CD4-positive, alpha-beta T cell (primary cell): ENCODE measurements around the gene CEP112. TPM values are rescaled to one million over a fixed set of nuclear protein-coding genes. Genes with fewer than 3 reads are reported as not detected.

Experiments
- ATAC-seq: fragments of 200-7000 bp; cut with Tn5 transposase; one replicate; pipeline ENCODE4 v1.10.0; 2022; ENCODE audit warnings: mild to moderate bottlenecking; ENCODE audit not compliant: poor library complexity
- CTCF ChIA-PET: fragments of 350-600 bp; sonication (Branson Sonifier 250); formaldehyde crosslinking; loops from one replicate; lab custom pipeline; 2021; ENCODE audit warnings: antibody characterized with exemption, inconsistent platforms; lab: Charles Lee
- POLR2A ChIA-PET: fragments of 350-600 bp; sonication (Branson Sonifier 250); formaldehyde crosslinking; loops from one replicate; lab custom pipeline; 2021; ENCODE audit warnings: antibody characterized with exemption, inconsistent platforms; lab: Charles Lee
- DNase-seq, 14 experiments: peaks; one replicate each; pipeline ENCODE4 v3.0.0-alpha.2; 2013 to 2020; ENCODE audit warnings: mixed read lengths in 2 of 14
- H3K27ac ChIP-seq, 2 donors: one replicate each; pipeline versions ENCODE4 v1.5.1 to v1.7.0; 2013; ENCODE audit warnings: low read length in 2 of 2, low read depth in 1 of 2, mild to moderate bottlenecking in 1 of 2
- H3K27me3 ChIP-seq, 2 experiments: 1 replicate in 1 of 2; 2 replicates in 1 of 2; pipeline versions ENCODE4 v1.6.1 to v1.7.0; 2013; ENCODE audit warnings: low read length in 2 of 2, control low read depth in 1 of 2, mild to moderate bottlenecking in 1 of 2, moderate library complexity in 1 of 2; ENCODE audit not compliant: insufficient read depth in 2 of 2, control insufficient read depth in 1 of 2
- H3K36me3 ChIP-seq: one replicate; pipeline ENCODE4 v1.6.1; 2013; ENCODE audit warnings: low read length, control low read depth; ENCODE audit not compliant: insufficient read depth
- H3K4me1 ChIP-seq: one replicate; pipeline ENCODE4 v1.6.1; 2013; ENCODE audit warnings: low read length, control low read depth; ENCODE audit not compliant: insufficient read depth
- H3K4me3 ChIP-seq: one replicate; pipeline ENCODE4 v1.5.1; 2013; ENCODE audit warnings: mild to moderate bottlenecking, low read length, moderate library complexity
- H3K9me3 ChIP-seq, 2 experiments: 1 replicate in 1 of 2; 2 replicates in 1 of 2; pipeline versions ENCODE4 v1.6.1 to v1.7.0; 2013; ENCODE audit warnings: low read length in 2 of 2, mild to moderate bottlenecking in 2 of 2, control low read depth in 1 of 2, moderate library complexity in 1 of 2; ENCODE audit not compliant: control insufficient read depth in 1 of 2, insufficient read depth in 1 of 2
- H3K27ac Mint-ChIP-seq: one replicate; pipeline ENCODE4 v1.8.0; 2020; ENCODE audit warnings: mixed read lengths
- H3K27me3 Mint-ChIP-seq: one replicate; pipeline ENCODE4 v1.8.0; 2021; ENCODE audit warnings: mixed read lengths
- H3K36me3 Mint-ChIP-seq: one replicate; pipeline ENCODE4 v1.8.0; 2021; ENCODE audit warnings: low read depth, mixed read lengths
- H3K4me1 Mint-ChIP-seq: one replicate; pipeline ENCODE4 v1.8.0; 2021; ENCODE audit warnings: low read depth, mixed read lengths
- H3K4me3 Mint-ChIP-seq: one replicate; pipeline ENCODE4 v1.8.0; 2020; ENCODE audit warnings: mild to moderate bottlenecking, mixed read lengths
- H3K9me3 Mint-ChIP-seq: one replicate; pipeline ENCODE4 v1.8.0; 2020; ENCODE audit warnings: mixed read lengths
- intact Hi-C, 2 experiments: fragments of 100-400 bp; cut with DNase I in 1 of 2; cut with micrococcal nuclease in 1 of 2; formaldehyde crosslinking; loops; one replicate each; pipeline versions ENCODE4 v1.15.1 to v1.9.0; 2023 to 2025; cut with DNase I, micrococcal nuclease
- total RNA-seq, 174 experiments: library from RNA in 2 of 174; stranded (reverse) in 2 of 174; gene quantifications; one replicate each; pipeline ENCODE4 v1.2.3 and lab custom pipeline; 2021 to 2026
- TF ChIP-seq, protein P1 (sequence below): fragments of 200-600 bp; IDR thresholded peaks from one replicate; pipeline ENCODE4 v1.8.0; 2022; ENCODE audit warnings: antibody characterized with exemption, mild to moderate bottlenecking

Gene CEP112
- total RNA-seq, 2 experiments from 2014 or later: 1.6 to 2.2 TPM

- H3K27me3 ChIP-seq: no peaks in the 10 kb centered on the region
Observed at GRCh38 chr17:65664266-65664665, 527.7 kb downstream of the CEP112 start.

GRCh38 chr17:65662196-65662595 is 529.7 kb downstream of the CEP112 start:
- H3K27me3 Mint-ChIP-seq: no peaks in the 10 kb centered on the region
- H3K27ac ChIP-seq: no peak overlapping the region
- TF ChIP-seq, protein P1, sequence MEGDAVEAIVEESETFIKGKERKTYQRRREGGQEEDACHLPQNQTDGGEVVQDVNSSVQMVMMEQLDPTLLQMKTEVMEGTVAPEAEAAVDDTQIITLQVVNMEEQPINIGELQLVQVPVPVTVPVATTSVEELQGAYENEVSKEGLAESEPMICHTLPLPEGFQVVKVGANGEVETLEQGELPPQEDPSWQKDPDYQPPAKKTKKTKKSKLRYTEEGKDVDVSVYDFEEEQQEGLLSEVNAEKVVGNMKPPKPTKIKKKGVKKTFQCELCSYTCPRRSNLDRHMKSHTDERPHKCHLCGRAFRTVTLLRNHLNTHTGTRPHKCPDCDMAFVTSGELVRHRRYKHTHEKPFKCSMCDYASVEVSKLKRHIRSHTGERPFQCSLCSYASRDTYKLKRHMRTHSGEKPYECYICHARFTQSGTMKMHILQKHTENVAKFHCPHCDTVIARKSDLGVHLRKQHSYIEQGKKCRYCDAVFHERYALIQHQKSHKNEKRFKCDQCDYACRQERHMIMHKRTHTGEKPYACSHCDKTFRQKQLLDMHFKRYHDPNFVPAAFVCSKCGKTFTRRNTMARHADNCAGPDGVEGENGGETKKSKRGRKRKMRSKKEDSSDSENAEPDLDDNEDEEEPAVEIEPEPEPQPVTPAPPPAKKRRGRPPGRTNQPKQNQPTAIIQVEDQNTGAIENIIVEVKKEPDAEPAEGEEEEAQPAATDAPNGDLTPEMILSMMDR: no peak
- H3K27me3 ChIP-seq: no peaks in the 10 kb centered on the region
- no peaks in the 10 kb centered on the region for H3K4me1 ChIP-seq
- ATAC-seq (no peak), DNase-seq (no peak)
- H3K4me1 Mint-ChIP-seq: peaks cover 5% of the 10 kb centered on the region
- intact Hi-C loops: no loop called here
- no peaks in the 10 kb centered on the region for H3K36me3 Mint-ChIP-seq
- no peaks in the 10 kb centered on the region for H3K36me3 ChIP-seq
- ChIA-PET POLR2A (interaction anchor here (0.7 kb wide), 1 partner anchor 111 kb away, joined by 3 read pairs; no protein-coding TSS in a partner anchor), CTCF (no interaction called here)
- H3K9me3 Mint-ChIP-seq: no peaks in the 10 kb centered on the region
- H3K4me3 Mint-ChIP-seq: no peak overlapping the region
- no peak overlapping the region for H3K4me3 ChIP-seq
- H3K27ac Mint-ChIP-seq: no peak overlapping the region
- no peaks in the 10 kb centered on the region for H3K9me3 ChIP-seq

More at GRCh38 chr17:65664266-65664665, 527.7 kb downstream of the CEP112 start:
- H3K27me3 Mint-ChIP-seq: no peaks in the 10 kb centered on the region
- H3K27ac ChIP-seq: no peak overlapping the region
- H3K9me3 ChIP-seq: no peaks in the 10 kb centered on the region
- ATAC-seq: no peak
- H3K4me3 ChIP-seq: no peak overlapping the region
- H3K27ac Mint-ChIP-seq: no peak overlapping the region
- no peaks in the 10 kb centered on the region for H3K36me3 ChIP-seq
- intact Hi-C loops: no loop called here
- no peaks in the 10 kb centered on the region for H3K9me3 Mint-ChIP-seq
- TF ChIP-seq, protein P1: no peak
- no peaks in the 10 kb centered on the region for H3K36me3 Mint-ChIP-seq
- H3K4me1 ChIP-seq: no peaks in the 10 kb centered on the region
- DNase-seq: no peak
- peaks cover 5% of the 10 kb centered on the region for H3K4me1 Mint-ChIP-seq
- CTCF ChIA-PET: no interaction called here
- no peak overlapping the region for H3K4me3 Mint-ChIP-seq
- POLR2A ChIA-PET: no interaction called here

DNA sequence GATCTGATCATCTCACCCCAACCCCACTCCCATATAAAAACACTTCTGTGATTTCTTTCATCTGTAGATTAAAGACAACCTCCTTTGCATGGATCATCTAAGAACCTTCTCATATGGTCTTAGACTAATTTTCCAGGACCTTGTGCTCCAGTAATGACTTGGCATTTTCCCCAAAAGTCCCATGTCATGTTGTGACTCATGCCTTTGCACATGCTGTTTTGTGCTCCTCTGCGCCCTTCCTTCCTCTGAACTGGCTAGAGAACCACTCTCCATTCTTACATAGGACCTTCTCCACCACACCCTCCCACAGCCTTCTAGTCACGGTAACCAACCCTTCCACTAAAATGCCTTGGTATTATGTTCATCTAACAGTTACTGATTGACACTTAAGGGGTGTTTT is 531.0 kb downstream of the CEP112 start:
- H3K9me3 Mint-ChIP-seq: no peaks in the 10 kb centered on the region
- Histone ChIP-seq H3K36me3 (no peaks in the 10 kb centered on the region), H3K27me3 (no peaks in the 10 kb centered on the region), H3K27ac (no peak overlapping the region), H3K9me3 (no peaks in the 10 kb centered on the region), H3K4me3 (no peak overlapping the region), H3K4me1 (no peaks in the 10 kb centered on the region)
- POLR2A ChIA-PET: no interaction called here
- peaks cover 9% of the 10 kb centered on the region for H3K4me1 Mint-ChIP-seq
- H3K36me3 Mint-ChIP-seq: no peaks in the 10 kb centered on the region
- H3K27ac Mint-ChIP-seq: no peak overlapping the region
- ATAC-seq: no peak
- CTCF ChIA-PET: no interaction called here
- intact Hi-C loops: no loop called here
- no peak for DNase-seq
- no peak overlapping the region for H3K4me3 Mint-ChIP-seq
- no peaks in the 10 kb centered on the region for H3K27me3 Mint-ChIP-seq
- TF ChIP-seq, protein P1: no peak
